A549 (cell line): ENCODE data around the gene SEMA4D.

Experiments
- BHLHE40 ChIP-seq: IDR thresholded peaks from 2 replicates; pipeline ENCODE4 v1.6.1; 2012; ENCODE audit warnings: low read depth, low read length, inconsistent platforms
- CBX2 ChIP-seq: fragments of 200-600 bp; sonication (generic); IDR thresholded peaks from 2 replicates; pipeline ENCODE4 v1.6.1; 2016; ENCODE audit warnings: low read depth, mild to moderate bottlenecking, borderline replicate concordance
- CTCF ChIP-seq: fragments of >200 bp; sonication (Bioruptor Twin); formaldehyde crosslinking; IDR thresholded peaks from 3 replicates; pipeline ENCODE4 v1.5.1; 2016
- POLR2A ChIP-seq: IDR thresholded peaks from 2 replicates; pipeline ENCODE4 v1.6.1; 2012; ENCODE audit warnings: mild to moderate bottlenecking, low read length

DNA sequence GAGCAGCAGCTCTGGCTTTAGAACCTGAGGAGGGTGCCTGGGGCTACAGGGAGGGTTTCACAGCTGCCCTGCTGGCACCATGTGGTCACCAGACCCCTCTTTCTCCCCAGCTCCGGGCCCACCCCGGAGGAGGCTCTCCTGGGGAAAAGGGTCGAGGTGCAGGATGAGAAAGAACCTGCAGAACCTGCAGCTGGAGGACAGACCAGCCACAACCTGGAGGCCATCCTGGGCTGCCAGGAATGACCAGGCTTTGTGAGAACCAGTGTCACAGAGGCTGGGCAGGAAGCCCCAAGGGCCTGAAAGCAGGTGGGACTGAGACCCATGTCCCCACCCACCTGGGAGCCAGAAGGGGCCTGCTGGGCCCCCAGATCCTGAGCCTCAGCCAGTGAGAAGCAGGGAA, 23.0 kb downstream of the SEMA4D start:
- TF ChIP-seq CTCF, result no peak
- no peak for TF ChIP-seq POLR2A
- TF ChIP-seq CBX2, result no peak
- no peak for TF ChIP-seq BHLHE40
